Measurements from ENCODE around the gene SH3PXD2B. TPM values are rescaled to one million over a fixed set of nuclear protein-coding genes. Genes with fewer than 3 reads are reported as not detected.
"Not testable (repeated sequence)": the region's sequence is repeated elsewhere in the genome, so short reads cannot be mapped to it uniquely, and the experiment has no call there.

SH3PXD2B gene
- total RNA-seq, 1 experiment from 2014 or later, result 1.3 TPM

DNA sequence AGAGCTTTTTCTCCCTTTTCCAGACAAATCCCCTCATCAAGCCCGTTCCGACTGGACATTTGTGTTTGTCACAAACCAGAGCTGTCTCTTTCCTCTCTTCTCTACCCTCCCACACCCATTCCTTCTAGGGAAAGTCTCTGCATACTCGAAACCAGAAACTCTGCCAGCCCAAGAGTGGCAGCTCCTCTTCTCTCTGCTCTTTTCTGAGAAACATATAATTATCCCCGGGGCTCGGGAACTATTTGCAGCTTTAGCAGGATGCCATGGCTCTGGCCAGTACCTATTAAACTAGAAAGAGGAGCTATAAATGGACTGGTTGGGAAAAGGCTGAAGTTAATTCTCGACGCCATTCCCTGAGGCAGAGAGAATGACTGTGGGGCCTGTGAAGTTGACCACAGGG, 82.6 kb downstream of the SH3PXD2B start:
- no peak for DNase-seq (ENCODE audit: low spot score)

DNA sequence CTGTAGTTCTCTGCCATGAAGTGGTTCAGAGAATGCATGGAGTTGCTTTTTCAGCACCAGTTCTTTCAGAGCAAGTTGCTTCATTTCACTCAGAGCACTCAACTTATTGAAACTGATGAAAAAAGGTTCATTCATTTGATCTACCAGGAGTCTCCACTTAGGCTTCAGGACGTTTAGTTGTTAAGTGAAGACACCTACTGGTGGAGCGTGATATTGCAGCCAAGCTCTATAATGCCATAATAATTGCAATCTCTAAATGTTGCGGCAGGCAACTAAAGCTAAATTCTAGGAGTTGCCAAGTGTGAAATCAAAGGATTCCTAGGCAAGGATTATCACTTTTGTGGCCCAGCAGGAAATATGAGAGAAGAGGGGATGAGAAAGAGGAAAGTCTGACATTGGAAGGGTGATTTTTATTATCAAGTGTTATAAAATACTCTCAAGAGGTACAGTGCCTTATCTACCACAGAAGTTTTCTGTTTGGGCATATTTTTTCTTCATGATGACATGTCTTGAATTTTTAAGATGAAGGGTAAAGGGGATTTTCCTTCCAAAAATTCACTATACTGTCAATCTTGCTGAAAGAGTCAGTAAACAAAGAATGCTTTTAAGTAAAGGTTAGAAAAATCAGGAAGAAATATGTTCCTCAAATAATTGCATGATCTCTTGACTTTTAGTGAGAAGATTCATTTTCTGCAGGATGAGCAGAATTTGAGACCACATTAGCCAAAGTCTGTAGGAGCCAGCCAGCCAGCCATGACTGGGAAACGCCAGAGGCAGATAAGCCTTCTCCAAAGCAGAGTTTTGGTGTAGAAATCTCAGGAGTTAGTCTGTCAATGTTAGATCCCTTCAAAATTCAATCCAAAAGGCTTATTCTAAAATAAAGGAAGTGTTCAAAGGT, 83.4 kb downstream of the SH3PXD2B start:
- peak; percentile 77 for DNase-seq (ENCODE audit: low spot score)

GRCh38 chr5:172370237-172370640, 84.1 kb downstream of the SH3PXD2B start:
- no peak for DNase-seq (ENCODE audit: low spot score)

- not testable (repeated sequence) for DNase-seq (ENCODE audit: low spot score)
These were observed 85.6 kb downstream of the SH3PXD2B start for GRCh38 chr5:172368699-172369098.

DNA sequence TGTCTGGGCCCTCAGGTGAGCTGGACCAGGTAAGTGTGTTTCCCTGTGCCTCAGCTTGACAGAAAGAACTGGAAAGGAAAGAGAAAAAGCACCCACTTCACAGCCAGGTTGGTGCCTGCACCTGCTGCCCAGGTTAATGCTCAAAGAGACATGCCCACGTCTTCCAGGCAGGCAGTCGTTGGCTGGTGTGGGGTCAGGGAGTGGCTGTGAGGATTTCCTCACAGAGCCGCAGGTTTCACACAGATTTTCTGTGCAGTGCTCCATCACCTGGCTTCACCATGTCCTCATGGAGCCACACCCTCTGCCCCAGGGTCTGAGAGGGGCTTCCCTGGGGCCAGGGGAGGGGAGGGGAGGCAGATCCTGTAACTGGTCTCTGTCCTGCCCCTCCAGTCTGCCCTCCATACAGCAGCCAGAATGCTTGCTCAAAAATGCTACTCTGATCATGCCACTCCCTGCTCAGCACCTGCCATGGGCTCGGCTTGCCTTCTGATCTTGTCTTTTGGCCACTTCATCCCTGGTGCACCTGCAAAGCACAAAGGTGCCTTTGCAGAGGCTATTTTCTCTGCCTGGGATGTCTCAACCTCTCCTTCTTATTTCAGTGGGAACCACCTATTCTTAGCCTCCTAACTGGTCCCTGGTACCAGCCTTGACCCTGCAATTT, 88.2 kb downstream of the SH3PXD2B start:
- no peak for DNase-seq (ENCODE audit: low spot score)

DNA sequence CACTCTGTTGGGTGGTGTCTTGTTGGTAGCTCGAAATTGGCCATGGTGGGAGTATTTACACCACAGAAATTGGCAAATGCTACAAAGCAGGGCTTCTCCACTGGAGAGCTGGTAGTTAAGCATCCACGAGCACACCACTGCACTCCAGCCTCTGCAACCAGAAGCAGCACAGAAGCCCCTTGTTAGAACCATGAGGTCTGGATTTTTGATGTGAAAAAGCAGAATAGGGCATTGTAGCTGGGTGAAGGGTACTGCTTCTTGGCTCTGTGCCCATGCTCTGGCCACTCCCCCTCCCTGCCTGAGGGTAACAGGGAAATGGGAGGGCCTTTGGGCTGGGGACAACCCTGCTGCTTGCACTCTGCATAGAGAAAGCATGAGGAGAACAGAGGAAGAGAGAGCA, 89.6 kb downstream of the SH3PXD2B start:
- no peak for DNase-seq (ENCODE audit: low spot score)

DNA sequence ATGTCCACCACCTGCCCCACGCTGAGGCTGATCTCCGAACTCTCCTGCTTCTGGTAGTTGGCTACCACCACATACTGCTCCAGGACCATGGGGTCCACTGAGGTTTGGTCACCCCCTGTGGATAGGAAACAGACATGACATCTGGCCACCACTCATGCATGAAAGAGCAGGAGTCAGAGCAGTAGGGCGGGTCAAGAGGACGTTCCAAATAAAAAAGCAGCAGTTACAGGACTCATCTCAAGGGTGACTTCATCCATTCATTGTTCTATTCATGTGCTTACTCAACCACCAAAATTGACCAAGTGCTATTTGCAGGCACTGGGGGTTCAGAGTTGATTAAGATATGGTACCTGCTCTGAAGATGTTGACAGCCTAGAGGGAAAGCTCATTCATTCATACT, 91.6 kb downstream of the SH3PXD2B start:
- no peak for DNase-seq (ENCODE audit: low spot score)

DNA sequence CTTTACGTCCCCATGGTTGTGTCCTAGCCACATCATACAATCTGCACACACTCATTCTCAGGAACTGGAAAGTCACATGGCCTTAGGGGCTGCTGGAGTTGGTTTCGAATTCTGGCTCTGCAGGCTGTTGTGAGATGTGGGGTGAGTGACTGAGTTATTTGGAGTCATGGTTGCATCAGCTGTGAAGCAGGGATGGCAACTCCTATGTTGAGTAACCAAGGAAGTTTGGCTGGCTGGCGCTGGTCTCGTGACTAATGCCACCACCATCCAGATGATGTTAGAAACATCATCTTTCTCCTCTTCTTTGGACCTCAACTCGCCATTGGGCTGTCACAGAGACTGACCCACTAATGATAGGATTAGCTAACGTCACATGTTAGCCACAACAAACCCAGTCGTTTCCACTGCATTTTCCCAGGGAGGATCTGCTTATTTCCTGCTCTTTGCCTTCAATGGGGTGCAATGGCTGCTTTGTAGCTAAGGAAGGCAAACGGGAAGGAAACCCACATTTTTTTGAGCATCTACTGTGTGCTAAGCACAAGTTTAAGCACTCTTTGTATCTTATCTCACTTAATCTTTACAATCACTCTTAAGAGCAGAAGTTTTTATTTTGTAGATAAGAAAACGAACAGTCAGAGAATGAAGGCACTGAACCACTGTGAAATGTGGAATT, 92.6 kb downstream of the SH3PXD2B start:
- DNase-seq (ENCODE audit: low spot score), result no peak

DNA sequence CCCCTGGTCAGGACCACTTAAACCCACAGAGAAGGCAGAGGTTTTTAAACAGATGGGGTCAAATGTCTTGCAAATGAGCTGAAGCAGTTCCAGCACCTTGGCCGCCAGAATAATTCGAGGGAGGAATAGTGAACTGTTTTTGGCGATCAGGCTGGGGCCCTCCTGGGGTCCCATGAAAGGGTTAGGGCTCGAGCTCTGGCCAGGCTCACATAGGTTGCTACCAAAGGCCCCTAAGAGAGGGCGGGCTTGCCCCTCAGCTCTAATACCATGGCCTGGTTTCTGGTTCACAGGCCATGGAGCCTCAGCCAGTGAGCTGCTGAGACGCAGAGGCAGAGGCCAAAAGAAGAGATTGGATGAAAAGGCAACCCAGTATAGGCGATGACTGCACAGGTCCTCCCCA, 96.0 kb downstream of the SH3PXD2B start:
- no peak for DNase-seq (ENCODE audit: low spot score)

- no peak for DNase-seq (ENCODE audit: low spot score)
These were observed 97.8 kb downstream of the SH3PXD2B start for GRCh38 chr5:172356527-172356926.

GRCh38 chr5:172356047-172356446, 98.3 kb downstream of the SH3PXD2B start:
- DNase-seq (ENCODE audit: low spot score), result no peak

DNA sequence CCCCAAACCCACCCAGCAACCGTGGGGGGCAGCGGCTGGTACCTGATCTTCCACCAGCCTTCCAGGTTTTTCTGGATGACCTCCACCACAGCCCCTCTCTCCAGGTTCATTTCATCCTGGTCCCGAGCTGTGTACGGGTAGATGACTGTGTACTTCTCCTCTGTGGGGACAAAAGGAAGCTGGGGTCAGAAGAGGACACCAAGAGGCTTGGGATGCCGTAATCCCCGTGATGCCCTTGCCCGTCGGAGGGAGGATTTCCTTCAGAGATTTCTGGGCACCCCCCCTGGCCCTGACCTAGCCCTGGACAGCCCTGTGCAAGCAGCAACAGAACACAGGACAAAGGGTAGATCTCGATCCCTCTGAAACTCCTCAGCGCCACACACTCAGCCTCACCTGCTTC, 100.5 kb downstream of the SH3PXD2B start:
- no peak for DNase-seq (ENCODE audit: low spot score)

DNA sequence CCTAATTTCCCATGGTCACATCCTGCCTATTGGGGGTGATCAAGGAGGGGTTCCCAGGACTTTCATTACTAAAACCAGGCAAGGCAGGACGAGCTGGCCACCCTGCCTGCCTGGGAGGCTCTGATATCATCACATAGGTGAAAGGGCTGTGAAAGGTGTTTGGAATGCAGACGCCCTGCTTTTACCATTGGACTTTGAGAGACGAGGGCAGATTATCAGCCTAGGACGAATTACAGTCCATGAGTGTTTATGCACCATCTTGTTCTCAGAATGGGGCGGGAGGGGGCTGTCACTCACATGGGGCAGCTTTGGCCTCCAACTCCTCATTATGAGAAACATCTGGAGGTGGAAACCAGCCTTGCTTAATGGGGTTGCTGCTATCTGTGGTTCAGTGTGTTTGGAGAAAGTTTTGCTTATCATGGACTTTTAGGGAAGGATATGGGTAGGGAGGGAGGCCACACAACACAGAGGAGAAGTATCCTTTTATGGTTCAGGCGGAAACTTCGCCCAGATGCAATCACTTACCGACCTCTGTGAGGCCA, 101.0 kb downstream of the SH3PXD2B start:
- DNase-seq (ENCODE audit: low spot score), result no peak

GRCh38 chr5:172352526-172352925, 101.8 kb downstream of the SH3PXD2B start:
- DNase-seq (ENCODE audit: low spot score), result not testable (repeated sequence)

DNA sequence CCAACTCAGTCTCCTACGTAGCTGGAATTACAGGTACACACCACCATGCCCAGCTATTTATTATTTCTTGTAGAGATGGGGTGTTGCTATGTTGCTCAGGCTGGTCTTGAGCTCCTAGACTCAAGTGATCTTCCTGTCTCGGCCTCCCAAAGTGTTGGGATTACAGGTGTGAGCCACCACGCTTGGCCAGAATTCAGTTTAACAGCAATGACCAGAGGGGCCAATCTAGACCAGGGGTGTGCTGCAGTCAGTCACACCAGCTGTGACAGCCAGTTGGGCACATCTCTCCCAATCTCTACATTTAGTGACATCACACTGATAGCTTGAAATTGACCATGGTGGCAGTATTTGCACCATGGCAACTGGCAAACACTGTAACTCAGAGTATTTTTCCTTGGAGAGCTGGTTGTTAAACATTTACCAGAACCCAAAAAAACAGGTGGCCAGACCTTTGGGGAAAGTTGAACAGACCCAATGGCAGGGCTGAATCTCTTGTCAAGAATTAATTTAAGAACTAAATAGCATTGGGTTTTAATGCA, 103.0 kb downstream of the SH3PXD2B start:
- peak; percentile 36 for DNase-seq (ENCODE audit: low spot score)

- no peak for DNase-seq (ENCODE audit: low spot score)
These were observed 103.8 kb downstream of the SH3PXD2B start for GRCh38 chr5:172350212-172351181.

- not testable (repeated sequence) for DNase-seq (ENCODE audit: low spot score)
These were observed 105.6 kb downstream of the SH3PXD2B start for GRCh38 chr5:172348733-172349132.

GRCh38 chr5:172348084-172348483, 106.2 kb downstream of the SH3PXD2B start:
- DNase-seq (ENCODE audit: low spot score), result no peak

- DNase-seq (ENCODE audit: low spot score), result no peak
These were observed 106.8 kb downstream of the SH3PXD2B start for GRCh38 chr5:172347496-172348052.

DNA sequence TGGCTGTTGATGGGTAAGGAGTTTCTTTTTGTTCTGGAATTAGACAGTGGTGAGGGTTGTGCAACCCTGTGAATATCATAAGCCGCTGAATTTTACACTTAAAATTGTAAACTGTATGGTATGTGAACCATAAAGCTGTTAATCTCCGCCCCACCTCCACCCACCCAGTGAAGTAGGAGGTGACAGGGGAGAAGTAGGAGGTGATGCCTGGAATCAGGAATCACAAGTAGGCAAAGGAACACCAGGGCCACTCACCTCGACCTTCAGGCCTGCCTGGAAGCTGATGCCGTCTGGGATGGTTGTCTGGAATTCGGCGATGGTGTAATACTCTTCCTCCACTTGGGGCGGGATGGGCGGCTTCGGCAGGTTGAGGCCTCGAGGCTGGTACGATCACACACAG, 108.4 kb downstream of the SH3PXD2B start:
- DNase-seq (ENCODE audit: low spot score), result no peak

Data from HT-29 (cell line).